Activated CD8-positive, alpha-beta T cell treated with anti-CD3 and anti-CD28 coated beads, Interleukin-2, amount 10 ng/mL, durations not matched to agents 7 days and 5 days (primary cell): ENCODE data around the gene COA1. TPM values are rescaled to one million over a fixed set of nuclear protein-coding genes. Genes with fewer than 3 reads are reported as not detected.
"Not testable (repeated sequence)": the region's sequence is repeated elsewhere in the genome, so short reads cannot be mapped to it uniquely, and the experiment has no call there.

Experiments used
- ATAC-seq: fragments of 150-1000 bp; cut with Tn5 transposase; one replicate; pipeline ENCODE4 v1.10.0; 2021; ENCODE audit warnings: moderate library complexity
- CTCF ChIA-PET: fragments of 350-600 bp; sonication (Branson Sonifier 250); formaldehyde crosslinking; loops from one replicate; lab custom pipeline; 2021; ENCODE audit warnings: antibody characterized with exemption; lab: Charles Lee
- POLR2A ChIA-PET: fragments of 350-600 bp; sonication (Branson Sonifier 250); formaldehyde crosslinking; loops from one replicate; lab custom pipeline; 2021; ENCODE audit warnings: antibody characterized with exemption; lab: Charles Lee
- DNase-seq: peaks from one replicate; pipeline ENCODE4 v3.0.0-alpha.2; 2020
- H3K27ac Mint-ChIP-seq: one replicate; pipeline ENCODE4 v1.8.0; 2021; ENCODE audit warnings: mild to moderate bottlenecking, mixed read lengths
- H3K27me3 Mint-ChIP-seq: one replicate; pipeline ENCODE4 v1.8.0; 2021; ENCODE audit warnings: low read depth, mixed read lengths
- H3K36me3 Mint-ChIP-seq: one replicate; pipeline ENCODE4 v1.8.0; 2021; ENCODE audit warnings: low read depth, mixed read lengths
- H3K4me1 Mint-ChIP-seq: one replicate; pipeline ENCODE4 v1.8.0; 2021; ENCODE audit warnings: low read depth, mixed read lengths
- H3K4me3 Mint-ChIP-seq: one replicate; pipeline ENCODE4 v1.8.0; 2021; ENCODE audit warnings: mild to moderate bottlenecking, mixed read lengths
- H3K9me3 Mint-ChIP-seq: one replicate; pipeline ENCODE4 v1.8.0; 2022; ENCODE audit warnings: mixed read lengths; ENCODE audit not compliant: insufficient read depth
- total RNA-seq, 2 experiments: library from RNA; stranded (reverse); gene quantifications; one replicate each; pipeline ENCODE4 v1.2.3, GENCODE V29; 2021

The COA1 gene
- total RNA-seq, 2 experiments from 2014 or later, result 52.0 to 52.7 TPM

DNA sequence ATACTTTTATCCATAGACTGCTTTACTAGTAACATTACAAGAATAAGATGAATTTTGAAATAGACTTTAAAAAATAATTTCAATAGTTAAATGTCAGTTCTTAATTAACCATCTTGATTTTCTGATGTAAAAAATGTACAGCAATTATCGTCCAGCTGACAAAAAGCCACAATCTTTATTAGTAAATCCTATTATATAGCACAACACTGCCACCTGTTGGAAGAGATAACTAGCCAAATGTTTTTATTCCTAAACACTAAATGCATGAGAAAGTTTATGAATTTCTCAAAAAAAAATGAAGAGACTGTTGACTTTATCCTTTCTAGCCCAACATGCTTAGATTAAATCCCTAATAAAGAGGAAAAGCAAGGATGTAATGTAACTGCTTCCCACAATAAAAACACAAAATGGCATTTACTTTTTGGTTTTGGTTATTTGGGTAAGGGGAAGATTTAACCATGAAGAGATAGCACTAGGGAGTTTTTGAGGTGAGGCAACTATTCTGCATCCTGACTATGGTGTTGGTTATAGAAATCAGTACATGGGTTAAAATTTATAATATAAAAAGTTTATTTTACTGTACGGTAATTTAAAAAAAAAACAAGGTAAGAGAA, 8.0 kb downstream of the COA1 start:
- no peaks in the 10 kb centered on the region for H3K27me3 Mint-ChIP-seq
- H3K9me3 Mint-ChIP-seq, result no peaks in the 10 kb centered on the region
- ATAC-seq, result no peak
- no peak overlapping the region for H3K4me3 Mint-ChIP-seq
- no peak for DNase-seq
- no peak overlapping the region for H3K27ac Mint-ChIP-seq
- POLR2A ChIA-PET, result interaction anchor here (3.8 kb wide), 1 partner anchor 138 kb away, joined by 15 read pairs; the partner anchor contains the start of gene STK17A
- H3K36me3 Mint-ChIP-seq, result peaks cover 21% of the 10 kb centered on the region
- CTCF ChIA-PET, result interaction anchor here (0.6 to 7.4 kb wide), 16 partner anchors 8 to 460 kb away, joined by 3 to 154 read pairs (median 4); partner anchors contain the start of genes COA1 and STK17A
- H3K4me1 Mint-ChIP-seq, result peaks cover 39% of the 10 kb centered on the region

DNA sequence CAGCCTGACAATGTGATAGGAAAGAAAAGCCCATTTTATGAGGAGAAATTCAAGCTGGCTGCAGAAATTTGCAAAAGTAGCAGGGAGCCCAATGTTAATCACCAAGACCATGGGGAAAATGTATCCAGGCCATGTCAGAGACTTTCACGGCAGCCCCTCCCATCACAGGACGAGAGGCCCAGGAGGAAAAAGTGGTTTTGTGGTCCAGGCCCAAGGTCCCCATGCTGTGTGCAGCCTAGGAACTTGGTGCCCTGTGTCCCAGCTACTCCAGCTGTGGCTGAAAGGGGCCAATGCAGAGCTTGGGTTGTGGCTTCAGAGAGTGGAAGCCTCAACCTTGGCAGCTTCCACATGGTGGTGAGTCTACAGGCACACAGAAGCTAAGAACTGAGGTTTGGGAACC, 12.7 kb downstream of the COA1 start:
- peaks cover 24% of the 10 kb centered on the region for H3K36me3 Mint-ChIP-seq
- no peak overlapping the region for H3K27ac Mint-ChIP-seq
- H3K27me3 Mint-ChIP-seq, result no peaks in the 10 kb centered on the region
- ChIA-PET CTCF (interaction anchor here (1.0 to 7.4 kb wide), 3 partner anchors 13 to 133 kb away, joined by 3 to 154 read pairs (median 4); partner anchors contain the start of gene STK17A), POLR2A (no interaction called here)
- DNase-seq (no peak), ATAC-seq (no peak)
- no peak overlapping the region for H3K4me3 Mint-ChIP-seq
- H3K9me3 Mint-ChIP-seq, result peaks cover 5% of the 10 kb centered on the region
- H3K4me1 Mint-ChIP-seq, result peaks cover 32% of the 10 kb centered on the region

DNA sequence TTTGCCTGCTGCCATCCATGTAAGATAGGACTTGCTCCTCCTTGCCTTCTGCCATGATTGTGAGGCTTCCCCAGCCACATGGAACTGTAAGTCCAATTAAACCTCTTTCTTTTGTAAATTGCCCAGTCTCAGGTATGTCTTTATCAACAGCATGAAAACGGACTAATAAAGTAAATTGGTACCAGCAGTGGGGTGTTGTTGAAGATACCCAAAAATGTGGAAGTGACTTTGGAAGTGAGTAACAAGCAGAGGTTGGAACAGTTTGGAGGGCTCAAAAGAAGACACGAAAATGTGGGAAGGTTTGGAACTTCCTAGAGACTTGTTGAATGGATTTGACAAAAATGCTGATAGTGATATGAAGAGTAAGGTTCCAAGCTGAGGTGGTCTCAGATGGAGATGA, 13.4 kb downstream of the COA1 start:
- H3K4me3 Mint-ChIP-seq, DNase-seq, H3K27me3 Mint-ChIP-seq, POLR2A ChIA-PET, ATAC-seq, H3K9me3 Mint-ChIP-seq: not testable (repeated sequence)
- peaks cover 27% of the 10 kb centered on the region for H3K36me3 Mint-ChIP-seq
- peak overlapping the region; percentile 58 for H3K27ac Mint-ChIP-seq
- H3K4me1 Mint-ChIP-seq, result peaks cover 31% of the 10 kb centered on the region
- CTCF ChIA-PET, result interaction anchor here (1.1 to 7.4 kb wide), 2 partner anchors 12 to 133 kb away, joined by 4 to 154 read pairs; partner anchors contain the start of gene STK17A

DNA sequence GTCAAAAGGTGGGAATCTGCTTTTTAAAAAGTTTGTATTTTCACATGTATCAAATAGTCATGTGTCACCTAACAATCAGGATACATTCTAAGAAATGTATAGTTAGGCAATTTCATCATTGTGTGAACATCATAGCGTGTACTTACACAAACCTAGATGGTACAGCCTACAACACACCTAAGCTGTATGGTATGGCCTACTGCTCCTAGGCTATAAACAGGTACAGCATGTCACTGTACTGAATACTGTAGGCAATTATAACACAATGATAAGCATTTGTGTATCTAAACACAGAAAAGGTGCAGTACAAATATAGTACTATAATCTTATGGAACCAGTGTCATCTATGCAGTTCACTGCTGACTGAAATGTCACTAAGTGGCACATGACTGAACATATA, 17.8 kb downstream of the COA1 start:
- ChIA-PET POLR2A (no interaction called here), CTCF (interaction anchor here (1.5 to 1.8 kb wide), 2 partner anchors 128 to 129 kb away, joined by 4 to 11 read pairs; partner anchors contain the start of gene STK17A)
- no peak for ATAC-seq
- peaks cover 44% of the 10 kb centered on the region for H3K36me3 Mint-ChIP-seq
- H3K4me3 Mint-ChIP-seq, result no peak overlapping the region
- peaks cover 17% of the 10 kb centered on the region for H3K9me3 Mint-ChIP-seq
- H3K4me1 Mint-ChIP-seq, result peaks cover 9% of the 10 kb centered on the region
- no peak overlapping the region for H3K27ac Mint-ChIP-seq
- no peaks in the 10 kb centered on the region for H3K27me3 Mint-ChIP-seq
- DNase-seq, result no peak

DNA sequence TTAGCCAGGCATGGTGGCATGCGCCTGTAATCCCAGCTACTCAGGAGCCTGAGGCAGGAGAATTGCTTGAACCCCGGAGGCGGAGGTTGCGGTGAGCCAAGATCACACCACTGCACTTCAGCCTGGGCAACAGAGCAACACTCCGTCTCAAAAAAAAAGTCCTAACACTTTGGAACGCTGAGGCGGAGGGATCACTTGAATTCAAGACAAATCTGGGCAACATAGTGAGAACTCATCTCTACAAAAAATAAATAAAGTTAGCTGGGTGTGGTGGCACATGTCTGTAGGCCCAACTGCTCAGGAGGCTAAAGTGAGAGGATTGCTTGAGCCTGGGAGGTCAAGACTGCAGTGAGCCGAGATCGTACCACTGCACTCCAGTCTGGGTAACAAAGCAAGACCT, 21.3 kb downstream of the COA1 start:
- Mint-ChIP-seq H3K36me3 (peaks cover 58% of the 10 kb centered on the region), H3K9me3 (peaks cover 25% of the 10 kb centered on the region), H3K4me1 (peaks cover 30% of the 10 kb centered on the region)
- POLR2A ChIA-PET, H3K27me3 Mint-ChIP-seq, H3K4me3 Mint-ChIP-seq, DNase-seq, H3K27ac Mint-ChIP-seq, ATAC-seq: not testable (repeated sequence)
- CTCF ChIA-PET, result interaction anchor here (1.0 to 1.9 kb wide), 2 partner anchors 8 to 126 kb away, joined by 3 to 6 read pairs; partner anchors contain the start of gene STK17A

DNA sequence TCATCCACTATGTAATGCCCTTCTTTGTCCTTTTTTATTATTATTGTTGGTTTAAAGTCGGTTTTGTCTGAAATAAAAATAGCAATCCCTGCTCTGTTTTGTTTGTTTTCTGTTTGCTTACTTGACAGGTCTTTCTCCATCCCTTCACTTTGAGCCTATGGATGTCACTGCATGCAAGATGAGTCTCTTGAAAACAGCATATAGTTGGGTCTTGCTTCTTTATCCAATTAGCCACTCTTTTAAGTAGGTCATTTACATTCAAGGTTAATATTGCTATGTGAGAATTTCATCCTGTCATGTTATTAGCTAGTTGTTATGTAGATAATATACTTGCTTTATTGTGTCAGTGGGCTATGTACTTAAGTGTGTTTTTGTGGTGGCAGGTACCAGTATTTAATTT, 25.8 kb downstream of the COA1 start:
- Mint-ChIP-seq H3K27me3 (no peaks in the 10 kb centered on the region), H3K9me3 (peaks cover 17% of the 10 kb centered on the region), H3K27ac (no peak overlapping the region), H3K36me3 (peaks cover 51% of the 10 kb centered on the region), H3K4me1 (peaks cover 69% of the 10 kb centered on the region), H3K4me3 (no peak overlapping the region)
- ATAC-seq (no peak), DNase-seq (no peak)
- CTCF ChIA-PET, result interaction anchor here (0.6 to 3.8 kb wide), 6 partner anchors 11 to 136 kb away, joined by 3 to 56 read pairs (median 4); partner anchors contain the start of gene STK17A
- POLR2A ChIA-PET, result interaction anchor here (3.0 kb wide), 1 partner anchor 121 kb away, joined by 11 read pairs; the partner anchor contains the start of gene STK17A

DNA sequence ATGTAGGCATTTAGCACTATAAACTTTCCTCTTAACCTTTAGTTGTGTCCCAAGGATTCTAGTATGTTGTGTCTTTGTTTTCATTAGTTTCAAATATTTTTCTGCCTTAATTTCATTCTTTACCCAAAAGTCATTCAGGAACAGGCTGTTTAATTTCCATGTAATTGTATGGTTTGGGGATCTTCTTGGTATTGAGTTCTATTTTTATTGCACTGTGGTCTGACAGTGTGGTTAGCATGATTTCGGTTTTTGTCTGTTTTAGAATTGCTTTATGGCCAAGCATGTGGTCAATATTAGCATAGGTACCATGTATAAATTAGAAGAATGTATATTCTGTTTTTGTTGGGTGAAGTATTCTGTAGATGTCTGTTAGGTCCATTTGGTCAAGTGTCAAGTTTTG, 26.3 kb downstream of the COA1 start:
- Mint-ChIP-seq H3K27me3 (no peaks in the 10 kb centered on the region), H3K4me1 (peaks cover 74% of the 10 kb centered on the region), H3K36me3 (peaks cover 45% of the 10 kb centered on the region), H3K27ac (peak overlapping the region; percentile 41), H3K9me3 (peaks cover 13% of the 10 kb centered on the region), H3K4me3 (peak overlapping the region; percentile 34)
- ChIA-PET CTCF (interaction anchor here (1.7 to 6.7 kb wide), 2 partner anchors 52 to 119 kb away, joined by 5 to 508 read pairs; partner anchors contain the start of gene STK17A), POLR2A (no interaction called here)
- no peak for ATAC-seq
- no peak for DNase-seq

DNA sequence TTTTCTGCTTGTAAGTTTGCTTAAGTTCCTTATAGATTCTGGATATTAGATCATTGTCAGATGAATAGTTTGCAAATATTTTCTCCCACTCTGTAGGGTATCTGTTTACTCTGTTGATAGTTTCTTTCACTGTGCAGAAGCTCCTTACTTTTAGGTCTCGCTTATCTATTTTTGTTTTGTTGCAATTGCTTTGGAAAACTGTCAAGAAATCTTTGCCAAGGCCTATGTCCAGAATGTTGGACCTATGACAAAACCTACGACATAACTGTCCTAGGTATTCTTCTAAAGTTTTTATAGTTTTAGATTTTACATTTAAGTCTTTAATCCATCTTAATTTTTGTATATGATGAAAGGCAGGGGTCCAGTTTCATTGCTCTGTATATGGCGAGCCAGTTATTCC, 27.4 kb downstream of the COA1 start:
- Mint-ChIP-seq H3K27ac (no peak overlapping the region), H3K36me3 (peaks cover 35% of the 10 kb centered on the region), H3K4me3 (no peak overlapping the region), H3K4me1 (peaks cover 79% of the 10 kb centered on the region), H3K27me3 (no peaks in the 10 kb centered on the region), H3K9me3 (peaks cover 13% of the 10 kb centered on the region)
- ATAC-seq (no peak), DNase-seq (no peak)
- ChIA-PET CTCF (interaction anchor here (1.7 to 6.7 kb wide), 2 partner anchors 51 to 118 kb away, joined by 5 to 508 read pairs; partner anchors contain the start of gene STK17A), POLR2A (interaction anchor here (0.9 kb wide), 1 partner anchor 119 kb away, joined by 4 read pairs; the partner anchor contains the start of gene STK17A)

DNA sequence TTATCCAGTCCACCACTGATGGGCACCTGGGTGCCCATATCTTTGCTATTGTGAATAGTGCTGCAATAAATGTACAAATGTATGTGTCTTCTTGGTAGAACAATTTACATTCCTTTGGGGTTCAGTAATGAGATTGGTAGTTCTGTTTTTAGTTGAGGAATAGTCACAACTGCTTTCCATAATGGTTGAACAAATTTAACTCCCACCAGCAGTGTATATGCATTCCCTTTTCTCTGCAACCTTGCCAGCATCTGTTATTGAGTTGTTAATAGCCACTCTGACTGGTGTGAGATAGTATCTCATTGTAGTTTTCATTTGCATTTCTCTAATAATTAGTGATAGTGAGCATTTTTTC, 27.8 kb downstream of the COA1 start:
- POLR2A ChIA-PET, result interaction anchor here (0.9 kb wide), 1 partner anchor 119 kb away, joined by 4 read pairs; the partner anchor contains the start of gene STK17A
- peaks cover 79% of the 10 kb centered on the region for H3K4me1 Mint-ChIP-seq
- peaks cover 35% of the 10 kb centered on the region for H3K36me3 Mint-ChIP-seq

DNA sequence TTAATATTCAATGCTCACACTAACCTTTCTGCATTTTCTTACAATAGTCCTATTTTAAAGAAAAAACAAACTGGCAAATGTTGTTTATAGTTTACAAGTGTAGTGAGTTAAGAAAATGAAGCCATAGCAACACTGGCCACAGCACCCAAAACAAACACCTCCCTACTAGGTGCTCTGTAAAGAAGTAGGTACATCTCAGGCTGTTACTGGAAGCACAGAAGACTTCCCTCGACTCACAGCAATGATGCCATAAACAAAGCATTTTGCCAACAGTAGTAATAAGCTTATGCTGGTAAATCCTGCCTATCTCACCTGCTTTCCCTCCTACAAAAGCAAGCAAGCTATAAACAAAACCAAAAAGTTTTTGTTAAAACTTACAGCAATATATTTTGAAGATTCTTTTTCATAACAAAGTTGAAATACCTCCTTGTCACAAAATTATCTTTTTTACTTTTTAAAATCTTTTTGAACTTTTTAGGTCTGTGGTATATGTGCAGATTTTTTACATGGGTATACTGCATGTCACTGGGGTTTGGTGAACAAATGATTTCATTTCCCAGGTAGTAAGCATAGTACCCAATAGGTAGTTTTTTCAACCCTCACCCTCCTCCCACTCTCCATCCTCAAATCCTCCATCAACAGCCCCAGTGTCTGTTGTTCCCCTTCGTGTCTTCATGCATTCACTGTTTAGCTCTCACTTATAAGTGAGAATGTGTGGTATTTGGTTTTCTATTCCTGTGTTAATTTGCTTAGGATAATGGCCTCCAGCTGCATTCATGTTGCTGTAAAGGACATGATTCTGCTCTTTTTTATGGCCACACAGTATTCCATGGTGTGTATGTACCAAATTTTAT, 28.4 kb downstream of the COA1 start:
- H3K9me3 Mint-ChIP-seq, result peaks cover 13% of the 10 kb centered on the region
- H3K27ac Mint-ChIP-seq, result no peak overlapping the region
- peaks cover 34% of the 10 kb centered on the region for H3K36me3 Mint-ChIP-seq
- no peak overlapping the region for H3K4me3 Mint-ChIP-seq
- DNase-seq, result no peak
- peak; percentile 36 for ATAC-seq
- ChIA-PET CTCF (interaction anchor here (0.7 to 6.7 kb wide), 41 partner anchors 7 to 261 kb away, joined by 3 to 508 read pairs (median 7); partner anchors contain the start of genes COA1 and STK17A), POLR2A (interaction anchor here (4.2 to 4.3 kb wide), 2 partner anchors 52 to 118 kb away, joined by 27 to 79 read pairs; partner anchors contain the start of gene STK17A)
- H3K4me1 Mint-ChIP-seq, result peaks cover 78% of the 10 kb centered on the region
- no peaks in the 10 kb centered on the region for H3K27me3 Mint-ChIP-seq

More for the DNA sequence above, 27.8 kb downstream of the COA1 start:
- H3K27ac Mint-ChIP-seq, result no peak overlapping the region
- no peak overlapping the region for H3K4me3 Mint-ChIP-seq
- peaks cover 13% of the 10 kb centered on the region for H3K9me3 Mint-ChIP-seq
- CTCF ChIA-PET, result interaction anchor here (1.7 to 6.7 kb wide), 8 partner anchors 19 to 262 kb away, joined by 5 to 508 read pairs (median 40); partner anchors contain the start of gene STK17A
- ATAC-seq (no peak), DNase-seq (no peak)
- H3K27me3 Mint-ChIP-seq, result no peaks in the 10 kb centered on the region

DNA sequence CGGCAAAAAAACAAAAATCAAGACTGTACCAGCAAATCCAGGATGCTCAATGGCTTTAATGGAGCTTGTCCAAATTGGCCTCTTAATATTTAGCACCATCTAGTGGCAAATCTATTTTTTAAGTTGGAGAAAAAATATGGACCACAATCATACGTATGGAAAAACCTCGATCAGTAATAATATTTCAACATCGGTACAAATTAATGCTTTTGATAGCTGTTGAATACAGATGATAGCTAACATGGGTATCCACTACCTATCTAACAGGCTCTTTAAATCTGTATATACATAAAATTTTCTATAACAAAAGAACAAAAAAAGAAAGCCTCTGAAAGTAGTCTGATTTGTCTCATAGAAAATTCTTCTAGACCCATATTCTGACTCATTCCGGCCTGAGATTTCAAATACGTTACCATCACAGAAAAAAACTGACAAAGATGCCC, 29.2 kb downstream of the COA1 start:
- ATAC-seq, result peak; percentile 63
- POLR2A ChIA-PET, result interaction anchor here (0.5 to 4.3 kb wide), 3 partner anchors 51 to 219 kb away, joined by 3 to 79 read pairs (median 27); partner anchors contain the start of gene STK17A
- Mint-ChIP-seq H3K4me3 (no peak overlapping the region), H3K9me3 (peaks cover 13% of the 10 kb centered on the region), H3K36me3 (peaks cover 26% of the 10 kb centered on the region), H3K27ac (no peak overlapping the region), H3K4me1 (peaks cover 71% of the 10 kb centered on the region), H3K27me3 (no peaks in the 10 kb centered on the region)
- no peak for DNase-seq
- CTCF ChIA-PET, result interaction anchor here (0.7 to 6.7 kb wide), 51 partner anchors 8 to 265 kb away, joined by 3 to 508 read pairs (median 5); partner anchors contain the start of genes COA1 and STK17A
